Endothelial cell of umbilical vein (primary cell): ENCODE data around the gene ARRB1. TPM values are rescaled to one million over a fixed set of nuclear protein-coding genes. Genes with fewer than 3 reads are reported as not detected.

Experiments used
- BruUV-seq: library from RNA; stranded (reverse); fragments of 400-500 nt; replicated peaks from 2 replicates; lab custom pipeline; 2021; lab: Mats Ljungman, UMichigan
- CTCF ChIA-PET: fragments of 300-600, 350-600 bp; sonication (Branson Sonifier 250); formaldehyde crosslinking; loops from one replicate; lab custom pipeline; 2021; ENCODE audit warnings: antibody characterized with exemption, inconsistent platforms; lab: Charles Lee
- POLR2A ChIA-PET: fragments of 300-600, 350-600 bp; sonication (Branson Sonifier 250); formaldehyde crosslinking; loops from one replicate; lab custom pipeline; 2021; ENCODE audit warnings: antibody characterized with exemption, inconsistent platforms; lab: Charles Lee
- DNase-seq: peaks from one replicate; pipeline ENCODE4 v3.0.0-alpha.2; 2011; ENCODE audit warnings: low read depth, low spot score
- FAIRE-seq: peaks from 2 replicates; lab custom pipeline; 2011; peaks lifted over from hg19 to GRCh38; lab: Jason Lieb, UNC
- H2AFZ ChIP-seq: 2 replicates; pipeline ENCODE4 v1.6.0; 2012; ENCODE audit warnings: low read depth, low read length, control low read depth, inconsistent platforms
- H3K27ac ChIP-seq: 2 replicates; pipeline ENCODE4 v1.5.1; 2011; ENCODE audit warnings: low read depth, mild to moderate bottlenecking, control low read depth, low read length, moderate library complexity; ENCODE audit not compliant: insufficient read depth
- H3K27me3 ChIP-seq, 2 experiments: 2 replicates each; pipeline versions ENCODE4 v1.6.0 to v1.6.1; 2011; ENCODE audit warnings: low read length in 2 of 2, mixed read lengths in 1 of 2; ENCODE audit not compliant: control insufficient read depth in 2 of 2, insufficient read depth in 2 of 2
- H3K36me3 ChIP-seq, 2 experiments: 2 replicates in 1 of 2; 3 replicates in 1 of 2; pipeline ENCODE4 v1.5.1; 2011; ENCODE audit warnings: low read length in 2 of 2, mild to moderate bottlenecking in 1 of 2, moderate library complexity in 1 of 2; ENCODE audit not compliant: control insufficient read depth in 2 of 2, insufficient read depth in 2 of 2; ENCODE audit errors: extremely low read depth in 1 of 2
- H3K4me1 ChIP-seq: 3 replicates; pipeline ENCODE4 v1.5.1; 2011; ENCODE audit warnings: mild to moderate bottlenecking, low read length; ENCODE audit not compliant: control insufficient read depth, insufficient read depth; ENCODE audit errors: extremely low read depth
- H3K4me2 ChIP-seq: 2 replicates; pipeline ENCODE4 v1.6.1; 2011; ENCODE audit warnings: low read length, control low read depth, mixed read lengths; ENCODE audit not compliant: insufficient read depth
- H3K4me3 ChIP-seq, 3 experiments: fragments of 200-600 bp in 1 of 3; sonication (generic), shearing (Covaris generic) in 1 of 3; replicated peaks in 1 of 3; 2 replicates each; pipeline ENCODE4 v1.5.1; 2011 to 2016; ENCODE audit warnings: control low read depth in 3 of 3, low read length in 3 of 3, mild to moderate bottlenecking in 2 of 3, inconsistent platforms in 1 of 3, low read depth in 1 of 3, moderate library complexity in 1 of 3; ENCODE audit not compliant: insufficient read depth in 1 of 3
- H3K79me2 ChIP-seq: 2 replicates; pipeline ENCODE4 v1.6.0; 2012; ENCODE audit warnings: low read length, inconsistent platforms; ENCODE audit not compliant: control insufficient read depth, insufficient read depth
- H3K9ac ChIP-seq: replicated peaks from 2 replicates; pipeline ENCODE3; 2011; ENCODE audit warnings: low read length, control low read depth; ENCODE audit not compliant: insufficient read depth; ENCODE audit errors: extremely low read depth
- H3K9me1 ChIP-seq: replicated peaks from 3 replicates; pipeline ENCODE4 v1.6.0; 2011; ENCODE audit warnings: mild to moderate bottlenecking, low read length; ENCODE audit not compliant: control insufficient read depth, insufficient read depth; ENCODE audit errors: extremely low read depth
- H3K9me3 ChIP-seq: replicated peaks from 2 replicates; pipeline ENCODE4 v1.5.1; 2012; ENCODE audit warnings: low read length, inconsistent platforms; ENCODE audit not compliant: control insufficient read depth, insufficient read depth
- H4K20me1 ChIP-seq: replicated peaks from 2 replicates; pipeline ENCODE3; 2011; ENCODE audit warnings: mild to moderate bottlenecking, low read length; ENCODE audit not compliant: control insufficient read depth, insufficient read depth; ENCODE audit errors: extremely low read depth
- EZH2 ChIP-seq: IDR thresholded peaks from 2 replicates; pipeline ENCODE4 v1.6.1; 2012; ENCODE audit warnings: borderline replicate concordance, low read depth, mild to moderate bottlenecking, moderate library complexity, low read length, inconsistent platforms; ENCODE audit not compliant: severe bottlenecking
- FOS ChIP-seq: IDR thresholded peaks from 2 replicates; pipeline ENCODE4 v1.6.1; 2011; ENCODE audit warnings: mild to moderate bottlenecking, low read length, moderate library complexity, borderline replicate concordance; ENCODE audit not compliant: insufficient read depth
- GATA2 ChIP-seq: IDR thresholded peaks from 2 replicates; pipeline ENCODE4 v1.7.0; 2011; ENCODE audit warnings: low read depth, mild to moderate bottlenecking, moderate library complexity, mixed read lengths, low read length; ENCODE audit not compliant: insufficient read length, insufficient read depth
- JUN ChIP-seq: IDR thresholded peaks from 2 replicates; pipeline ENCODE4 v1.6.1; 2011; ENCODE audit warnings: borderline replicate concordance, low read depth; ENCODE audit not compliant: insufficient read length, insufficient read depth
- MYC ChIP-seq: IDR thresholded peaks from one replicate; pipeline ENCODE4 v1.6.1; 2011; ENCODE audit warnings: mild to moderate bottlenecking, low read depth, low read length
- POLR2A ChIP-seq: IDR thresholded peaks from 2 replicates; pipeline ENCODE4 v1.6.1; 2012; ENCODE audit warnings: low read depth, mild to moderate bottlenecking, control low read depth, low read length
- POLR2AphosphoS5 ChIP-seq: IDR thresholded peaks from 2 replicates; pipeline ENCODE4 v1.6.1; 2012; ENCODE audit warnings: low read depth, mild to moderate bottlenecking, control low read depth, low read length, moderate library complexity; ENCODE audit not compliant: insufficient read depth
- dilution Hi-C: fragments of 300-500 bp; cut with MboI; formaldehyde crosslinking; loops from one replicate; pipeline ENCODE4 v1.15.0; 2019; ENCODE audit warnings: low sequenced_read_pairs; ENCODE audit not compliant: extremely low pct_ligation_motif_present
- intact Hi-C: fragments of 100-400 bp; cut with micrococcal nuclease; formaldehyde crosslinking; loops from one replicate; pipeline ENCODE4 v1.10.0; 2022
- polyA plus RNA-seq, 4 experiments: library from polyadenylated mRNA; depleted of rRNA in 3 of 4; stranded (reverse) in 3 of 4; unstranded in 1 of 4; fragments of >200 nt; gene quantifications; 2 replicates each; pipeline versions ENCODE4 v1.2.1 to v1.2.3, GENCODE V29; 2011 to 2012; ENCODE audit warnings: missing spikeins in 1 of 4
- total RNA-seq: library from RNA; stranded (reverse); gene quantifications from 2 replicates; pipeline ENCODE4 v1.2.3, GENCODE V29; 2021
- TF ChIP-seq, protein P1 (sequence below), 2 donors: IDR thresholded peaks; 1 replicate in 1 of 2; 2 replicates in 1 of 2; pipeline ENCODE4 v1.5.1; 2011; ENCODE audit warnings: low read length in 2 of 2, mild to moderate bottlenecking in 2 of 2, moderate library complexity in 2 of 2, control low read depth in 1 of 2, inconsistent platforms in 1 of 2, low read depth in 1 of 2; ENCODE audit not compliant: insufficient read depth in 1 of 2; ENCODE audit errors: extremely low read depth in 1 of 2
- TF ChIP-seq, protein P2 (sequence below): IDR thresholded peaks from 2 replicates; pipeline ENCODE4 v1.6.1; 2011; ENCODE audit not compliant: insufficient read depth, insufficient read length

ARRB1 gene
- total and polyA plus RNA-seq, 2 donors (not counting 3 experiments of a cell fraction or from before 2014, with no cell fraction given): 63.9 to 92.6 TPM

DNA sequence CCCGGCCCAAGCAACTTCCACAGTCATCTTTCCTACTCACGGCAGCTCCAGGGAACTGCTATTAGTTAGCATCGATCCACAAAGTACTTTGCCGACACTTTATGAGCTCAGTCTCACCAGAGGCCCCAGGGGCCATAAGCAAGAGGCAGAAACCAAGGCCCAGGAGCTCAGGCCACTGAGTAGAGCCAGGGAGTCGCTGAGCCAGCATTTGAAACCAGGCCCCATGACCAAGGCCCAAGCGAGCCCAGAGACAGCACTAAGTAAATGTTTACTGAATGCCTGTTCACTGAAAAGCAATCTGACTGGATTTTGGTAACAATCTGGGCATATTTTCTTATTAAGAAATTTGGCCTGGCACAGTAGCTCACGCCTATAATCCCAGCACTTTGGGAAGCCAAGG, 43.3 kb downstream of the ARRB1 start:
- Histone ChIP-seq H2AFZ (no peak overlapping the region), H3K36me3 (peaks cover 0 to 20% of the 10 kb centered on the region in 2 experiments), H3K4me1 (peaks cover 31% of the 10 kb centered on the region), H3K79me2 (peaks cover 7% of the 10 kb centered on the region), H3K4me2 (no peak overlapping the region), H3K4me3 (no peak overlapping the region), H3K9me3 (no peaks in the 10 kb centered on the region), H3K27me3 (no peaks in the 10 kb centered on the region), H3K9me1 (no peaks in the 10 kb centered on the region), H3K9ac (no peak overlapping the region), H4K20me1 (no peaks in the 10 kb centered on the region), H3K27ac (no peak overlapping the region)
- no peak for FAIRE-seq
- intact Hi-C loops: no loop called here
- no peak for DNase-seq
- dilution Hi-C loops: no loop called here
- CTCF ChIA-PET: interaction anchor here (1.1 to 1.3 kb wide), 2 partner anchors 23 to 80 kb away, joined by 3 read pairs; no protein-coding TSS in a partner anchor
- no TSS peak for BruUV-seq
- TF ChIP-seq JUN: no peak
- TF ChIP-seq FOS: no peak
- TF ChIP-seq GATA2: no peak
- TF ChIP-seq, protein P1, sequence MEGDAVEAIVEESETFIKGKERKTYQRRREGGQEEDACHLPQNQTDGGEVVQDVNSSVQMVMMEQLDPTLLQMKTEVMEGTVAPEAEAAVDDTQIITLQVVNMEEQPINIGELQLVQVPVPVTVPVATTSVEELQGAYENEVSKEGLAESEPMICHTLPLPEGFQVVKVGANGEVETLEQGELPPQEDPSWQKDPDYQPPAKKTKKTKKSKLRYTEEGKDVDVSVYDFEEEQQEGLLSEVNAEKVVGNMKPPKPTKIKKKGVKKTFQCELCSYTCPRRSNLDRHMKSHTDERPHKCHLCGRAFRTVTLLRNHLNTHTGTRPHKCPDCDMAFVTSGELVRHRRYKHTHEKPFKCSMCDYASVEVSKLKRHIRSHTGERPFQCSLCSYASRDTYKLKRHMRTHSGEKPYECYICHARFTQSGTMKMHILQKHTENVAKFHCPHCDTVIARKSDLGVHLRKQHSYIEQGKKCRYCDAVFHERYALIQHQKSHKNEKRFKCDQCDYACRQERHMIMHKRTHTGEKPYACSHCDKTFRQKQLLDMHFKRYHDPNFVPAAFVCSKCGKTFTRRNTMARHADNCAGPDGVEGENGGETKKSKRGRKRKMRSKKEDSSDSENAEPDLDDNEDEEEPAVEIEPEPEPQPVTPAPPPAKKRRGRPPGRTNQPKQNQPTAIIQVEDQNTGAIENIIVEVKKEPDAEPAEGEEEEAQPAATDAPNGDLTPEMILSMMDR (IDR thresholded peaks at IDR 0.05; ENCODE audit: extremely low read depth in 1 of 2, insufficient read depth in 1 of 2, low read depth in 1 of 2, low read length in 2 of 2): no peak
- TF ChIP-seq POLR2AphosphoS5: no peak
- TF ChIP-seq MYC: no peak
- TF ChIP-seq EZH2: no peak
- no peak for TF ChIP-seq POLR2A
- TF ChIP-seq, protein P2, sequence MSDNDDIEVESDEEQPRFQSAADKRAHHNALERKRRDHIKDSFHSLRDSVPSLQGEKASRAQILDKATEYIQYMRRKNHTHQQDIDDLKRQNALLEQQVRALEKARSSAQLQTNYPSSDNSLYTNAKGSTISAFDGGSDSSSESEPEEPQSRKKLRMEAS: no peak
- POLR2A ChIA-PET: no interaction called here
